Measurements from ENCODE around the gene CFAP20DC. TPM values are rescaled to one million over a fixed set of nuclear protein-coding genes. Genes with fewer than 3 reads are reported as not detected.

CFAP20DC gene
- total and polyA plus RNA-seq, 2 of the 8 experiments (the other 6 are each of a cell fraction or from before 2014, with no cell fraction given) = 2.2 to 2.8 TPM

DNA sequence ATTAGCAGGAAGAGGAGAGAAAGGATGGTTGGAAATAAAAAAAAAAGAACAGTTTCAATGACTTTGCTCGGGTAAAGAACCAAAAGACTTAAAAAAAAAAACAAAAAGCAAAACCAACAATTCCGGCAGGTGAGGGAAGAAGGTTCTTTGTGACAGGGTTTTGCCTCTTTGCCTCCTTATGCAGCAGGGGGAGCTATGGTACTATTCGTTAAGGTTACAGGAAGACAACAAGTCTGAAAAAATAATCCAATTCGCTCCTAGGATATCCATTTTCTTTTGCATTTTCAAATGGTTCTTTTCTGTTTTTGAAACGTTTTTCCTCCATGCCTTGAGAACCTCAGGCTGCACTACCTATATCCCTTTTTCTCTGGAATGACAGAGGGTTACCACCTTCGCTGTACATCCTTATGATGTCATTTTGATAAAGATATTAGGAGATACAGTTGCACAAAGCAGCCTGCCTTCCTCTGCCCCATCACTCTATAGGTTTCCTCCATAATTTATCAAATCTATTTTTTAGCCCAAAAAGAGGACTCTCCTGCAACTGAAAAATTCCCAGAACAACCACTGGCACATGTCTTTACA, 55.0 kb downstream of the CFAP20DC start:
- no peaks in the 10 kb centered on the region for H3K9me3 ChIP-seq (ENCODE audit: insufficient read depth in 2 of 2, low read depth in 1 of 2, low read length in 1 of 2)
- no peak overlapping the region for H2BK5ac ChIP-seq (ENCODE audit: low read depth, low read length)
- H3K4me2 ChIP-seq (ENCODE audit: insufficient read depth in 1 of 2, low read depth in 2 of 2, low read length in 2 of 2) = no peak overlapping the region
- no peak overlapping the region for H4K91ac ChIP-seq (replicated peaks; ENCODE audit: insufficient read length, low read length)
- no peak overlapping the region for H2BK15ac ChIP-seq (ENCODE audit: low read length)
- no peak overlapping the region for H3K18ac ChIP-seq (ENCODE audit: extremely low read depth, low read length)
- FAIRE-seq = peak; percentile 81
- TF ChIP-seq USF2 (IDR thresholded peaks at IDR 0.05; ENCODE audit: low read length) (no peak), RAD21 (IDR thresholded peaks at IDR 0.05 in 1 of 2, conservative IDR thresholded peaks at IDR 0.05 in 1 of 2; ENCODE audit: low read depth in 2 of 2, low read length in 2 of 2) (peak; percentile 84 to 89), CTCF (IDR thresholded peaks at IDR 0.05; ENCODE audit: control extremely low read depth in 1 of 3, insufficient read depth in 1 of 3, low read depth in 1 of 3, low read length in 3 of 3) (peak in 2 of 3 experiments; percentile 63 to 82; a peak in 3 of 4 replicates)
- no peak overlapping the region for H4K5ac ChIP-seq (ENCODE audit: insufficient read length, low read depth, low read length)
- WGBS, 2 experiments (ENCODE audit: extremely low coverage in 1 of 2, insufficient coverage in 1 of 2, insufficient read length in 1 of 2, insufficient replicate concordance in 2 of 2, low coverage in 1 of 2, low lambda C conversion rate in 2 of 2, missing lambda C conversion rate in 1 of 2) = 34% methylated on average over 6 of the region's 6 CpGs; no CpG with 5 or more reads in 1 of the 2 experiments
- H2AK5ac ChIP-seq (ENCODE audit: low read depth, low read length) = no peak overlapping the region
- no peak overlapping the region for H3K14ac ChIP-seq (ENCODE audit: insufficient read length)
- no peak overlapping the region for H3K4ac ChIP-seq (replicated peaks; ENCODE audit: insufficient read length, low read depth, low read length)
- H3K79me1 ChIP-seq (ENCODE audit: low read depth, low read length) = no peaks in the 10 kb centered on the region
- no peak overlapping the region for H3K4me3 ChIP-seq (ENCODE audit: extremely low read depth in 1 of 4, insufficient read depth in 2 of 4, low read depth in 3 of 4, low read length in 4 of 4)
- CTCF ChIA-PET (ENCODE audit: partially characterized antibody) = interaction anchor here (0.6 to 3.1 kb wide), 8 partner anchors 26 to 601 kb away, joined by 3 to 19 read pairs (median 3); no protein-coding TSS in a partner anchor
- DNase-seq (ENCODE audit: low read depth in 1 of 2, low spot score in 2 of 2) = peak in 1 of 2 experiments; percentile 5
- H2AFZ ChIP-seq (ENCODE audit: low read length) = 0 out of 2 replicates have a peak overlapping the region, but pooled peaks have one; percentile 63
- H2BK120ac ChIP-seq (replicated peaks; ENCODE audit: low read depth, low read length) = no peak overlapping the region
- no peaks in the 10 kb centered on the region for H4K20me1 ChIP-seq (replicated peaks in 1 of 2; ENCODE audit: control insufficient read depth in 1 of 2, insufficient read depth in 2 of 2, low read length in 2 of 2)
- H3K9ac ChIP-seq (replicated peaks in 1 of 4; ENCODE audit: extremely low read depth in 1 of 4, low read depth in 3 of 4, low read length in 3 of 4) = no peak overlapping the region
- H3K23me2 ChIP-seq (ENCODE audit: low read depth, low read length) = no peaks in the 10 kb centered on the region
- no peak overlapping the region for H4K8ac ChIP-seq (ENCODE audit: extremely low read depth, insufficient read depth, low read length)
- no peaks in the 10 kb centered on the region for H3K79me2 ChIP-seq (ENCODE audit: control insufficient read depth in 1 of 2, insufficient read depth in 2 of 2, low read length in 2 of 2)
- no peak overlapping the region for H3K23ac ChIP-seq (ENCODE audit: insufficient read length)
- POLR2A ChIA-PET (ENCODE audit: partially characterized antibody) = no interaction called here
- no peak overlapping the region for H3K56ac ChIP-seq (replicated peaks; ENCODE audit: insufficient read length, low read depth, low read length)
- H2BK20ac ChIP-seq (ENCODE audit: low read length) = no peak overlapping the region
- peaks cover 0 to 1% (median 0%) of the 10 kb centered on the region in 4 experiments; a peak in 1 of 7 replicates for H3K27me3 ChIP-seq (replicated peaks in 1 of 4; ENCODE audit: control insufficient read depth in 3 of 4, extremely low read depth in 1 of 4, insufficient read depth in 3 of 4, low read length in 3 of 4)
- no peak overlapping the region for H3K27ac ChIP-seq (ENCODE audit: low read depth, low read length)
- no peak overlapping the region for H2BK12ac ChIP-seq (ENCODE audit: low read depth, low read length)
- no peaks in the 10 kb centered on the region for H3K4me1 ChIP-seq (replicated peaks in 1 of 4; ENCODE audit: control insufficient read depth in 3 of 4, insufficient read depth in 4 of 4, low read length in 3 of 4)
- no peaks in the 10 kb centered on the region for H3K36me3 ChIP-seq (ENCODE audit: control insufficient read depth in 2 of 4, insufficient read depth in 4 of 4, low read length in 3 of 4)

Data from H1 (cell line).